Activated CD8-positive, alpha-beta memory T cell treated with anti-CD3 and anti-CD28 coated beads, Interleukin-2, amount 50 U/mL, for 4 hours (primary cell): ENCODE results near the gene SPDYE1.
A peak's percentile ranks its signal among the peaks of the same experiment; 100 is the strongest.
"Not testable (repeated sequence)": the region's sequence is repeated elsewhere in the genome, so short reads cannot be mapped to it uniquely, and the experiment has no call there.

Source experiments
- DNase-seq: peaks from one replicate; pipeline ENCODE4 v3.0.0-alpha.2; 2020

The SPDYE1 gene

DNA sequence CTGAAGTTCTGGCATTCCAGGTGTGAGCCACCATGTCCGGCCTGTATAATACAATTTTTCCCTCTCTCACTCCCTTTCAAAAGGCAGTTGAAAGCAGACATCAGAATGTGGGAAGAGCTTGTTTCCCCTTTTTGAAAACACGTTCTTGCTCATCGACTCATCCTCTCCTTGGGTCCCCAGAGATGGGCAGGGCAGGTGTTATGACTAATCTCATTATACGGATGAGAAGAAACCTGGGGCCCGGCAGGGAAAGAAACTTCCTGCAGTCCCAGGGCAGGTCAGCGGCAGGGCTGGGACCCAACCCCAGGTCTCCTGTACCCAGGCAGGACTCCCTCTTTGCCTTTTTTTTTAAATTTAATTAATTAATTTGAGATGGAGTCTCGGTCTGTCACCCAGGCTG lies 4.8 kb upstream of the SPDYE1 start:
- not testable (repeated sequence) for DNase-seq

DNA sequence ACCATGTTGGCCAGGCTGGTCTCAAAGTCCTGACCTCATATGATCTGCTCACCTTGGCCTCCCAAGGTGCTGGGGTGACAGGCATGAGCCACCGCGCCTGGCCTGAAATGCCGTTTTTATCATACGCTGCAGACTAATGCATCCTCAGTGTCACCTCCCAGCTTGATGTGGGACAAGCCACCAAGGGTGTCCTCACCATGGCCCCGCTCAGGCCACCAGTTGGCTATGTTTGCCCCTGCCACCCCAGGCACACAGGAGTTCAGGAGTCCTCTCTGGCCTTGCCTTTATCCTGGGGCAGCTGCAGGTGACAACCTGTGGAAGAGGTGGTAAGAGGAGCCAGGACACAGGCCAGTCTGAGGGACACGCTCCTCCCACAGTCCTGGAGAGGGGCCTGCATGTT lies 3.0 kb upstream of the SPDYE1 start:
- not testable (repeated sequence) for DNase-seq

DNA sequence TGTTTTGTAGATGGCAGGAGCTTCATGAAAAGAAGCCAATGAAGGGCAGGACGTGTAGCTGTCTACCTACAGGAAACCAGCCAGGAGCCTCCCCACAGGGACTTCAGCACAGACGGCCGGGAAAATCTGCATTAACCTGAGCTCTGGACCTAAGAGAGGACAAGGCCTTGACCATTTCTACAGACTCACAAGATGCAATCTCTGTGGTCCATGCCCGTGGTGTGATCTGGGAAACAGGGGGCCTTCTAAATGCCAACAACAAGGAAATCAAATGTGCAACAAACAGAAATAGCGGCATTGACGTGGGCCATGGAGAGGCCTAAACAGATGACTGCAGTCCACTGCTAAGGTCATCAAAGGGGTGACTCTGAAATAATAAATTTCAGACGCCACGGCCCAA lies 14.4 kb downstream of the SPDYE1 start:
- DNase-seq, result not testable (repeated sequence)

DNA sequence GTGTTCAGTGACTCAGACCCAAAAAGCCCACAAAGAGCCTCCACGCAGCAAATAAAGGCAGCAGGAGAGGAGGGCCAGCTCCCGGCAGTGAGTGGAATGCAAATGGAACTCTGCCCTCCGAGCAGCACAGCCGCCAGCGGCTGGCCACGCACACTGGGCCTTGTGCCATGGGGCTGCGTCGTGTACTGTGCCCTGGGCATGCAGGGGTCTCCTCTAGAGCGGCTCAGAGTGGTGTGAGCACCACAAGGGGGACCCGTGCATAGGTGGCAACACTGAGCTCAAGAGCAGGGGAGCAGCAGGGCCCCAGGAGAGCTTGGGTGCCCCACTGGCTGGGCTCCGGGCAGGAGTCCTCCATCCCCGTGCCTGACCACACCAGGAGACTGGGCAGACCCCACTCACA lies 17.4 kb downstream of the SPDYE1 start:
- not testable (repeated sequence) for DNase-seq

DNA sequence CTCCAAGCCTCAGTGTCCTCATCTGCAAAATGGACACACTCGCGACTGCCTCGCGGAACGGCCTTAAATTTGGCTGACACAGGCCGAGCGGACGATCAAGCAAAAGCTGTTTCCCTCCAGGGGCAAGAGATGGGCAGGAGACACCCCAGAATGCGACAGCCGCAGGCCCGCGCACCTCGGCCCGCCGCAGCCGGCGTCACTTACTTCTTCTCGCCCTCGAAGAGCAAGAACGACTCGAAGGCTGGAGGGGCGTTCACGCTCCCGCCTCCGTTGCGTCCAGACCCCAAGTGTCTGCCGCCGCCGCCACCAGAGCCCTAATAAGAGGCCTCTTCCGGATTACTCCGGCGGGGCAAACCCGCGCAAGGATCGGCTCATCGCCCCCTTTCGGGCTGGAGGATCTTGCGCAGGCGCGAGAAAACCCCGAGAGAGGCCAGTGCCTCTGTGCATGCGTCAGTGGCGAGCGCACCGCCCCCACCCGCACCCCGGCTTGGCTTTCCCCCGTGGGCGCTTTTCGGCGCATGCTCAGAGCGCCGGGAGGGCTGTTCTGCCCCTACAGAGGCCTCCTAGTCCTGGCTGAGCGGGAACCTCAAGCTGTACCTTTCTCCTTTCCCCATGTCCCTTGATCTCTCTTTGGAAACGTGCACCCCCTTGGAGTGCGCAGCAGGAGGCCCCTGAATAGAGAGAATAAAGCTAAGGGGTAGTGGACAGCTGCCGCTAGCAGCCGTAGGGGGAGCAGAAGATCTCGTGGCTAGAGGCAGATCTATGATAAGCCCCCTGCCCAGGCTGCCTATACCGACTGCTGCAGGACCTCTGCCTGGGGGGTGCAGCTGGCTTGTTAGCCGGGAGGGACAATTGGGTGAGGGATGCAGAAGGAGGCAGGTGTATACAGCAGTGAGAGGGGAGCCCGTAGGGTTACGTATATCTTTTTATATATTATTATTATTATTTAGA lies 21.4 kb downstream of the SPDYE1 start:
- DNase-seq, result peak; percentile 99

DNA sequence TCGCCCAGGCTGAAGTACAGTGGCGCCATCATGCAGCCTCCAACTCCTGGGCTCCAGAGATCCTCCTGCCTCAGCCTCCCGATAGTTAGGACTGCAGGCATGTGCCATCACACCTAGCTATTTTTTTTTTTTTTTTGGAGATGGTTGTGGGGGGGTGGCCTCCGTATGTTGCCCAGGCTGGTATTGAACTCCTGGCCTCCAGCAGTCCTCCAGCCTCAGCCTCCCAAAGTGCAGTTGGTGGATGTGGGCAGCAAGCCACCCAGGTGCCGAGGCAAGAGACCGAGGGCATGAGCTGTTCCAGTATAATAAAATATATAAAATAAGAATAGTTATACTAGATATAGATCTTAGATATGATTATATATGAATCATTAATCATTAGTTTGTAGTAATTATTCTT lies 22.1 kb downstream of the SPDYE1 start:
- not testable (repeated sequence) for DNase-seq

DNA sequence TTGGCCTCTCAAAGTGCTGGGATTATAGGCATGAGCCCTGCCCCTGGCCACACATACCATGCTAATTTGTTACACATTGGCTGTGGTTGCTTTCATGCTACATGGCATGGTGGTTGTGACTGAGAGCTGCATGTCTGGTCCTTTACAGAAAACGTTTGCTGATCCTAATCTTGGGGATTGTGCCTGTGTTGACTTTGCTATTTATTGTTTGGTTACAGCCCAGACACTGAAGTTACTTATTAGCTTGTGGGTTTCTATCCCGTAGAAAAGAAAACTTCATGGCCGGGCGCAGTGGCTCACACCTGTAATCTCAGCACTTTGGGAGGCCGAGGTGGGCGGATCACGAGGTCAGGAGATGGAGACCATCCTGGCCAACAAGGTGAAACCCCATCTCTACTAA lies 24.4 kb downstream of the SPDYE1 start:
- not testable (repeated sequence) for DNase-seq

DNA sequence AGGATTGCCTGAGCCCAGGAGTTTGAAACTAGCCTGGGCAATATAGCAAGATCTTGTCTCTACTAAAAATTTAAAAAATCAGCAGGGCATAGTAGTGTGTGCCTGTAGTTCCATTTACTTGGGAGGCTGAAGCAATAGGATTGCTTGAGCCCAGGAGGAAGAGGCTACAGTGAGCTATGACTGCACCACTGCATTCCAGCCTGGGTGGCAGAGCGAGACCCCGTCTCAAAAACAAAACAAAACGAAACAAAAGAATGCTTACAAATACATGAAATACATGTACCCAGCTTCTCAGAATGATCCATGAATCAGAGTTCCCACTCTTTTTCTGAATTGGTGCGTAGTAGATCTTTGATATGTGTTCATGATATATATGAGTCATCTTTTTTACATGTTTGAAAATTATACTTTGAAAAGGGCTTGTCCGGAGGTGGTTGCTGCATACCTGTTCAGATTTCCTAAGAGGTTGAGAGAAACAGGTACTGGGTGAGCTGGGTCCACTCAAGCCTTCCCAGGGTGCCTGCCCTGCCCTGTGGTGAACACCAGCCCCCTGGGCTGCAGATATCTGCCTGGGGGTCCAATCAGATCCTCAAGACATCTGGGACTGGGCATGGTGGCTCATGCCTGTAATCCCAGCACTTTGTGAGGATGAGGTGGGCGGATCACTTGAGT lies 25.2 kb downstream of the SPDYE1 start:
- DNase-seq, result not testable (repeated sequence)

DNA sequence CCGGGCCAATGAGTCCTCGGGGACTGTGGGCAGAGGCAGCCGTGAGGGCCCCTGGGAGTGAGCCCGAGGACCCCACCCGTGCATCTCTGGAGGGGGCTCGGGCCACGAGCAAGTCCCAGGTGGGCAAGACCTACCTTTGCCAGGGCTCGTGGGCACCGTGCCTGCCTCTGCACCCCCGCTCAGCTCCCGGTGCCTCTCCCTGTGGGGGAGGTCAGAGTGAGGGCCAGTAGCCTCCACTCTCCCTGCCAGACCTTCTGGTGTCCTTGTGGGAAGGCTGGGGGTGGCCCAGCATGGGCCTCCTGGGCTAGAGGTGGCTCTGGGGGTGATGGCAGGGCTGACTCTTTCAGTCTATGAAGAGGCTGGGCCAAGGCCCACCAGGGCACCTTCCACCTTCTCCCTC lies 31.7 kb downstream of the SPDYE1 start:
- not testable (repeated sequence) for DNase-seq

DNA sequence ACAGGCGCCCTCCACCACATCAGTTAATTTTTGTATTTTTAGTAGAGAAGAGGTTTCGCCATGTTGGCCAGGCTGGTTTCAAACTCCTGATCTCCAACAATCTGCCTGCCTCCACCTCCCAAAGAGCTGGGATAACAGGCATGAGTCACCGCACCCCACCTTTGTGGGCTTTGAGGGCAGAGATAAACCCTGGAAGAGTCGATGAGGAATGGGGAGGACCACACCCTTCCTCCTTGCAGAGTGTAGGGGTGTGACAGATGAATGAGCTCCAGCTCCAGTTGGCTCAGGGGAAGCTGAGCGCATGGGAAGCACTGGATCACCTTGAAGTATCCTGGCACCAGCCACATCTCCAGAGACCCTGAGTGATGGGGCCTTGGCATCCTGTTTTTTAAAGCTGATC lies 32.3 kb downstream of the SPDYE1 start:
- not testable (repeated sequence) for DNase-seq

DNA sequence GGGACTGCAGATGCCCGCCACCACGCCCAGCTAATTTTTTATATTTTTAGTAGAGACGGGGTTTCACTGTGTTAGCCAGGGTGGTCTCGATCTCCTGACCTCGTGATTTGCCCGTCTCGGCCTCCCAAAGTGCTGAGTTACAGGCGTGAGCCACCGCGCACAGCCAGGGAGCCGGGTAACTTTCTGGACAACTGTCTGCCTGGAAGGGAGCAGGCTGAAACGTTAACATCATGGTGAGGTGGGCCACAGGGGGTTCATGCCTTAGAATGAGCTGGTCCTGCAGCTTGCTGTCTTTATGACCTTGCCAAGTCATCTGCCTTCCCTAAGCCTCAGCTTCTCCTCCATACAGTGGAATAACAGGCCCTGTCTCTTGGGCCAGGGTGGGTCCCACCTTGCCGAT lies 33.6 kb downstream of the SPDYE1 start:
- not testable (repeated sequence) for DNase-seq

DNA sequence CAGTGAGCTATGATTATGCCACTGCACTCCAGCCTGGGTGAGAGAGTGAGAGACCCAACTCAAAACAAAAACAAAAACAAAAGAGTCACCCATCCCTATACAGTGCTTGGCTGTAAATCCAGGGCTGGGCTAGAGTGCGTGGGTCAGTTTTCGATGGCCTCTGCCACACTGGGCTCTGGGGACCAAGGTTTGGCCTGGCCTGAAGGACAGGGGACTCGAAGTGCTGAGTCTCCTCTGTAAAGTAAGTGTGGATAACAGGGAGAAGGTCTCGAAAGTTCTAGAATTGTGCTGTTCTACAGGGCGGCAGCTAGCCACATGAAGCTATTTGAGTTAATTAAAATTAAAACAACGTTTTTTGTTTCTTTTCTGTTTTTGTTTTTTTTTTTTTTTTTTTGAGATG lies 34.3 kb downstream of the SPDYE1 start:
- not testable (repeated sequence) for DNase-seq

DNA sequence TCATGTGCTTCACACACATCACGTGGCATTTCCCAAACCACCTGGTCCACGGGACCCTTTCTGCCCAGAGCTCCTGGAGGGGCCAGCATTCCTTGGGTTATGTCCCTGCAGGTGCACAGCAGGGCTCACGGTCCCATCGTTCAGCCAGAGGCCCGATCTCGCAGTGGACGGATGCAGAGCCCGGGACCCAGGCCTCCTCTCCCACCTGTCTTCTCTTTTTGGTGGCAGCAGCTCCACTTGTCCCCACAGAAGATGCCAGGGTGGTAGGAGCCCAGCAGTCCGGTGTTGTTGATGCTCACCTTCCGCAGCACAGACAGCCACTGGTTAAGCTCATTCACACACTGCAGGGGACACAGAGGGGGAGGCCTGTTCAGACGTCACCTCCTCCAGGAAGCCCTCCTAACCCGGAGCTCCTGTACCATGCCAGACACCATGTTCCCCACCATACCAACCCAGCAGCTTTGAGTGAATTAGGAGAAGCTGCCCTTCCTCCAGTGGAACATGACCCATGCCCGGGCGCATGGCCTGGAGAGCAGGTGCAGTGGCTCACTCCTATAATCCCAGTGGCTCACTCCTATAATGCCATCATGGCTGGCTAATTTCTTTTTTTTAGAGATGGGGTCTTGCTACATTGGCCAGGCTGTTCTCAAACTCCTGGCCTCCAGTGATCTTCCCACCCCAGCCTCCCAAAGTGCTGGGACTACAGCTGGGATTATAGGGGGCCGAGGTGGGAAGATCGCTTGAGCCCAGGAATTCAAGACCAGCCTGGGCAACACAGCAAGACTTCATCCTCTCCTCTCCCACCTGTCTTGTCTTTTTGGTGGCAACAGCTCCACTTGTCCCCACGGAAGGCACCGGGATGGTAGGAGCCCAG lies 36.5 kb downstream of the SPDYE1 start:
- DNase-seq, result not testable (repeated sequence)

DNA sequence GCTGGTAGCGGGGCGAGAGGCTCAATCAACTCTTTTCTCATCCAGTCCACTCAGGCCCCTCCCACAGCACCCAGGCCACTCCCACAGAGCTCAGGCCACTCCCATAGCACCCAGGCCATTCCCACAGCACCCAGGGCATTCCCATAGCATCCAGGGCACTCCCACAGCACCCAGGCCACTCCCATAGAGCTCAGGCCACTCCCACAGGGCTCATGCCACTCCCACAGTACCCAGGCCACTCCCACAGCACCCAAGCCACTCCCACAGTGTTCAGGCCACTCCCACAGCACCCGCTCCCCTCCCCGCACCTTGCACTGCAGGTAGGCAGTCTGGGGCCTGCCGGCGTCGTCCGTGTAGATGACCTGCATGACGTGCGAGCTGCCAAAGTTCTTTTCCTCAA lies 38.7 kb downstream of the SPDYE1 start:
- DNase-seq, result not testable (repeated sequence)

DNA sequence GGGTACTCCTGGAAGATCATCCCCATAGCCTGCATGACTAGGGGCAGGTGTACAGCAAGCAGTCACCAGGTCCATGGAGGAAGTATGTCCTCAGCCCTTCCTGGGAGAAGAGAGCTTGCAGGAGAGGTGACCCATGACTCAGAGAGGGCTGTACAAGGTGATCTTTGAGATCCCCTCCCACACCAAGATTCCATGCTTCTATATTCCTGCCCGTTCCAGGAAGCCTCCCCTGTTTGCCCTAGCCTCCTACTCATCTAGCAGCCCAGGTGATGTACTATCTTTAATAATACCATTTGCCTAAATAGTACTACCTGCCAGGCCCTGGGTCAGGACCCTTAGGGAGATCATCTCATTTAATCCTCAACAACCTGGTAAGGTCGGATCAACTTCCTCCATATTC lies 40.3 kb downstream of the SPDYE1 start:
- DNase-seq, result not testable (repeated sequence)

DNA sequence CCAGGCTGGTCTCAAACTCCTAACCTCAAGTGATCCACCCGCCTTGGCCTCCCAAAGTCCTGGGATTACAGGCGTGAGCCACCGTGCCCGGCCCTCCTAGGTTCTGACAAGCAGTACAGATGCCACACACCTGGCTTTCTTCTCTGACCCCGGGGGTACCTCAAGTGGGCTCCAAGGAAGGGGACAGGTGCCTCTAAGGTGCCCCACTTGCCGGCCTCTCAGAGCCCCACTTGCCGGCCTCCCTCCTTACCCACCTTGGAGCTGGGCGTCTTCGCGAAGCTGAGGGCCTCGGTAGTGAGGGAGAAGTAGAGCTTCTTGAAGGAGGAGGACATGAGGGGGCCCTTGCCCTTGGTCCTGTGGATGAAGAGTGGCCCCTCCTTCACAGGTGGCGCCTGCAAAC lies 40.9 kb downstream of the SPDYE1 start:
- DNase-seq, result not testable (repeated sequence)

DNA sequence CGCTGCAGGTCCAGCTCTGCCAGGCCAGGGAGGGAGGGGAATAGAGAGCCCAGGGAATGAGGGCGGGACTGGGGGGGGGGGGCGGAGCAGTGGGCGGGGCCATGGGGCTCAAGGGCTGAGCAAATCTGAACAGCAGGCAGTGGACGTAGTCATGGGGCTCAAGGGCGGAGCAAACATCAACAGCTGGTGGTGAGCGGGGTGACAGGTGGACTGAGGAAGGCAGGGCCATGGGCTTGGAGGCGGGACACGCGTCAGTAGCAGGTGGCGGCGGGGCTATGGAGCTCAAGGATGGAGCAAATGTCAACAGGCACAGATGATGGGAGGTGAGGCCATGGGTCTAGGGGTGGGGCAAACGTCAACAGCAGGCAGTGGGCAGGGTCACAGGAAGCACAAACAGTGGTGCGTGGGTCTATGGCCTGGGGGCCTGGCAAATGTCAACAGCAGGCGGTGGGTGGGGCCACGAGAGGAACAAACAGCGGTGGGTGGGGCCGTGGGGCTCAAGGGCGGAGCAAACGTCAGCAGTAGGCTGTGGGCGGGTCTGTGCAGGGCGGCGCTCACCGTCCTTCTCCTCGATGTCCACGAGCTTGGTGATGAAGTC lies 41.4 kb downstream of the SPDYE1 start:
- DNase-seq, result peak; percentile 85

DNA sequence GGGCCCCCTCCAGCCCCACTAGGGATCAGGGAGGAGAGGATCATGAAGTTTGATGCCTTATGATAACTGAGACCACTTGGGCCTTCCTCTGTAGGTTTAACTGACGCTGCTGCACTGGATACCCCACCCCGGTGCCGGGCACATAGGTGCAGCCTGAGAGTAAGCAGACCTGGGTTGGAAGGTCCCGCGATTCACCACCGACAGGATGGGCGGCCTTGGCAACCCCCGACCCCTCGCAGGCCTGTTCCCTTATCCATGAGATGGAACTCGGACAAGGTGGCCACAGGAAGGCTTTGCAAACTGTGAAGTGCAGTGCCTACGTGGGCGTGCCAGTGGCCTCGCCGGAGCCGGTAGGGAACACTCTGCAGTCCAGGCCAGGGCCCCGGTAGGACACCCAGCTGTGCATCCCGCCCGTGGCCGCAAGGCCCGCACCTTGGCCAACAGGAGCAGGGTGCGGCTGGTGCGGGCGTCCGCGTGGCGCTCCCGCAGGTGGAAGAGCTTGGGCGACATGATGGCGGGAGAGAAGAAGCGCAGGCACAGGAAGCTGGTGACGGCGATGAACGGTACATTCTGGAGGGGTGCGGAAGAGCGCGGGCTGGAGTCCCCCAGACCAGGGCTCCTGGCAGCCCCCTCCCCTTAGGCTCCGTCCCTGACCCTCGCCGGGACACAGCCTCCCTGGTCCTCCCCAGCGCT lies 42.2 kb downstream of the SPDYE1 start:
- not testable (repeated sequence) for DNase-seq

DNA sequence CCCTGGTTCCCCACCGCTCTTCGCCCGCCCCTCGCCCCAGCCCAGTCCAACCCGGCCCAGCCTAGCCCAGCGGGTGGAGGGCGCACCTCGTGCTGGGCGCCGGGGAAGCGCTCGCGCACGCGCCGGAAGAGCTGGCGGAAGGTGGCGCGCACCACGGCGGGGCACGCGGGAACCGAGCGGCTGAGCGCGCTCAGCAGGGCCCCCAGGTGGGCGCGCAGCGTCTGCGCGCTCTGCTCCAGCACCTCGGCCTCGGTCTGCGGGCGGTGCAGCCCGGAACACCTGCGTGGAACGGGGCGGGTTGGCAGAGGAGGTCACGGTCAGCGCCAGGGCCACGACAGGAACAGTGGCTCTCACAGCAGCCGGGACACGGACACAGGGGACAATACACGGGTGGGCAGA lies 42.8 kb downstream of the SPDYE1 start:
- peak; percentile 67 for DNase-seq

DNA sequence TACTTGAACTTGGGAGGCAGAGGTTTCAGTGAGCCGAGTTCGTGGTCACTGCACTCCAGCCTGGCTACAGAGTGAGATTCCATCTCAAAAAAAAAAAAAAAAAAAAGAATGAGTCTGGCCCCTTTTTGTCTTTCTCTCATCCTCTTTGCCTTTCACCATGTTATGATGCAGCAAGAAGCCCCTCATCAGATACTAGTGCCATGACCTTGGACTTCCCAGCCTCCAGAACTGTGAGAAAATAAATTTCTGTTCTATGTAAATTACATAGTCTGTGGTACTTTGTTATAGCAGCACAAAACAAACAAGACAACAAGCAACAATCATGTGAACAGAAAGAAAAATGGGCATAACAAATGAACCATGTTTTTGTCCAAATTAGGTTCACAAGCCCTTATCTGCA lies 44.5 kb downstream of the SPDYE1 start:
- no peak for DNase-seq

DNA sequence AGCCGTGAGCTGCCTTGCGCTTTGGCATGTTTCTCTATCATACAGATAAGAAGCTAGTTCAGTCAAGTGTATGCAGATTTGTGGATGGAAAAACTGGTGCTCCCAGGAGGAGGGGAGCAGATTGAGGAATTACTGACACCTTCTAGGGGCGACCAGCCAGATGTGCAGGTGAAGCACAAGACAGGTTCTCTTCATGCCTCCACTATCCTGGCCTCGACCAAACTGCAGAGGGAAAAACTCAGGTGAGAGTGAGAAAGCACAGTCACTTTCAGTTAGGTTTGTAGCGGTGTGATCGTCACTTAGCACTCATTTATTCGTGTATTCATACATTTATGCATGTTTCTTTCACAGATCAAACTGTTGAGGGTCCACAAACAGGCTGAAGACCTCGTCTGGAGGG lies 46.2 kb downstream of the SPDYE1 start:
- no peak for DNase-seq
